ENCODE data around the gene SCGB3A2. TPM values are rescaled to one million over a fixed set of nuclear protein-coding genes. Genes with fewer than 3 reads are reported as not detected.

SCGB3A2 gene
- total and polyA plus RNA-seq, 2 of the 8 experiments (the other 6 are each of a cell fraction or from before 2014, with no cell fraction given) = 47.1 to 63.6 TPM

DNA sequence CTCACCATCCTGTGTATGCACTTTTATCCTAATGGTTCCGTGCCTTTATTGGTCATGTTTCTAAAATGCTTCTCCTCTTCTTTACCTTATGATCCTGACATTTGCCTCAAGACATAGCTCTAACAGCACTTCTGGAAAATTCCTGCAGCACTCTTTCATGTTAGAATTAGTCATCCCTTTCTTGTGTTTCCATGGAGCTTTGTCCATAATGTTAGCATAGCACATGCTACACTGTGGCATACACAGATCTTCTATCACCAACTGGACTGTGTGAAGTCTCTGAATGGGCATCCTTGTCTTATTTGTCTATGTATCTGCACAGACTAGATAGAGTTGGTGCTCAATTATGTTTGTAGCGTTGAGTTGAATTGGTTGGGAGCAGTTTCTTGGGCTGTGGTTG lies 2.0 kb downstream of the SCGB3A2 start (continued):
- TF ChIP-seq, protein P1, sequence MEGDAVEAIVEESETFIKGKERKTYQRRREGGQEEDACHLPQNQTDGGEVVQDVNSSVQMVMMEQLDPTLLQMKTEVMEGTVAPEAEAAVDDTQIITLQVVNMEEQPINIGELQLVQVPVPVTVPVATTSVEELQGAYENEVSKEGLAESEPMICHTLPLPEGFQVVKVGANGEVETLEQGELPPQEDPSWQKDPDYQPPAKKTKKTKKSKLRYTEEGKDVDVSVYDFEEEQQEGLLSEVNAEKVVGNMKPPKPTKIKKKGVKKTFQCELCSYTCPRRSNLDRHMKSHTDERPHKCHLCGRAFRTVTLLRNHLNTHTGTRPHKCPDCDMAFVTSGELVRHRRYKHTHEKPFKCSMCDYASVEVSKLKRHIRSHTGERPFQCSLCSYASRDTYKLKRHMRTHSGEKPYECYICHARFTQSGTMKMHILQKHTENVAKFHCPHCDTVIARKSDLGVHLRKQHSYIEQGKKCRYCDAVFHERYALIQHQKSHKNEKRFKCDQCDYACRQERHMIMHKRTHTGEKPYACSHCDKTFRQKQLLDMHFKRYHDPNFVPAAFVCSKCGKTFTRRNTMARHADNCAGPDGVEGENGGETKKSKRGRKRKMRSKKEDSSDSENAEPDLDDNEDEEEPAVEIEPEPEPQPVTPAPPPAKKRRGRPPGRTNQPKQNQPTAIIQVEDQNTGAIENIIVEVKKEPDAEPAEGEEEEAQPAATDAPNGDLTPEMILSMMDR (IDR thresholded peaks at IDR 0.05; ENCODE audit: control extremely low read depth in 1 of 3, insufficient read depth in 1 of 3, low read depth in 1 of 3, low read length in 3 of 3) = no peak
- no peak for TF ChIP-seq CHD1 (IDR thresholded peaks at IDR 0.05; ENCODE audit: low read depth, low read length)
- TF ChIP-seq FOSL1 (IDR thresholded peaks at IDR 0.05; ENCODE audit: insufficient read depth, low read depth, low read length) = no peak
- no peak for TF ChIP-seq BRCA1 (IDR thresholded peaks at IDR 0.05; ENCODE audit: low read depth, low read length)
- TF ChIP-seq SP2 (IDR thresholded peaks at IDR 0.05; ENCODE audit: low read length) = no peak
- TF ChIP-seq SIRT6 (IDR thresholded peaks at IDR 0.05; ENCODE audit: low read length) = no peak
